Neural cell (in vitro differentiated cells): ENCODE data around the gene WDR37. TPM values are rescaled to one million over a fixed set of nuclear protein-coding genes. Genes with fewer than 3 reads are reported as not detected.
"Not testable (repeated sequence)": the region's sequence is repeated elsewhere in the genome, so short reads cannot be mapped to it uniquely, and the experiment has no call there.

Experiments used
- H2AFZ ChIP-seq: fragments of 200-600, 300-800 bp; sonication (generic), shearing (Covaris generic); 2 replicates; pipeline ENCODE4 v1.6.0; 2014; ENCODE audit warnings: low read depth, mild to moderate bottlenecking, antibody characterized with exemption, low read length, moderate library complexity
- H3F3A ChIP-seq: fragments of 200-600 bp; shearing (Covaris generic); 2 replicates; pipeline ENCODE4 v1.6.1; 2016; ENCODE audit warnings: mild to moderate bottlenecking, moderate library complexity, mixed read lengths, antibody characterized with exemption, low read length; ENCODE audit not compliant: insufficient read depth, poor library complexity, severe bottlenecking
- H3K27ac ChIP-seq: fragments of 200-600, 300-800 bp; sonication (generic), shearing (Covaris generic); 2 replicates; pipeline ENCODE4 v1.5.1; 2014; ENCODE audit warnings: mild to moderate bottlenecking, low read length, moderate library complexity
- H3K27me3 ChIP-seq: fragments of 300-800, 200-600 bp; sonication (generic), shearing (Covaris generic); 2 replicates; pipeline ENCODE4 v1.6.0; 2014; ENCODE audit warnings: mild to moderate bottlenecking, low read depth, low read length, moderate library complexity; ENCODE audit not compliant: insufficient read depth
- H3K36me3 ChIP-seq: fragments of 300-800, 200-600 bp; sonication (generic), shearing (Covaris generic); 2 replicates; pipeline ENCODE4 v1.5.1; 2014; ENCODE audit warnings: mild to moderate bottlenecking, antibody characterized with exemption, low read length, moderate library complexity; ENCODE audit not compliant: insufficient read depth
- H3K4me2 ChIP-seq: fragments of 300-800, 200-600 bp; sonication (generic), shearing (Covaris generic); 2 replicates; pipeline ENCODE4 v1.6.0; 2014; ENCODE audit warnings: mild to moderate bottlenecking, low read length
- H3K4me3 ChIP-seq: fragments of 300-800, 200-600 bp; sonication (generic), shearing (Covaris generic); 2 replicates; pipeline ENCODE4 v1.5.1; 2014; ENCODE audit warnings: mild to moderate bottlenecking, low read length, moderate library complexity
- H3K79me2 ChIP-seq: fragments of 200-600 bp; shearing (Covaris generic); replicated peaks from 2 replicates; pipeline ENCODE4 v1.6.0; 2014; ENCODE audit warnings: mild to moderate bottlenecking, low read length, moderate library complexity; ENCODE audit not compliant: insufficient read depth
- H3K9ac ChIP-seq: fragments of 300-800, 200-600 bp; sonication (generic), shearing (Covaris generic); 2 replicates; pipeline ENCODE4 v1.6.1; 2016; ENCODE audit warnings: mild to moderate bottlenecking, low read length, mixed read lengths
- H3K9me2 ChIP-seq: fragments of 200-600 bp; shearing (Covaris generic); 2 replicates; pipeline ENCODE4 v1.6.1; 2016; ENCODE audit warnings: mild to moderate bottlenecking, low read length, mixed read lengths; ENCODE audit not compliant: insufficient read depth
- H3K9me3 ChIP-seq: fragments of 200-600, 300-800 bp; sonication (generic), shearing (Covaris generic); 2 replicates; pipeline ENCODE4 v1.6.1; 2016; ENCODE audit warnings: mild to moderate bottlenecking, mixed run types, low read length, moderate library complexity, mixed read lengths
- H4K20me1 ChIP-seq: fragments of 200-600 bp; shearing (Covaris generic); 2 replicates; pipeline ENCODE4 v1.6.1; 2016; ENCODE audit warnings: mild to moderate bottlenecking, mixed run types; ENCODE audit not compliant: insufficient read depth
- EP300 ChIP-seq: fragments of 450-650 bp; conservative IDR thresholded peaks from 2 replicates; pipeline ENCODE4 v1.6.1; 2014; ENCODE audit warnings: antibody characterized with exemption, mild to moderate bottlenecking, moderate library complexity; ENCODE audit not compliant: poor library complexity, severe bottlenecking
- EZH2 ChIP-seq: fragments of 200-600, 300-800 bp; shearing (Covaris generic), sonication (generic); IDR thresholded peaks from 2 replicates; pipeline ENCODE4 v1.6.1; 2014; ENCODE audit warnings: antibody characterized with exemption, low read length, borderline replicate concordance, mild to moderate bottlenecking; ENCODE audit not compliant: insufficient read depth, poor library complexity, severe bottlenecking
- MXI1 ChIP-seq: fragments of 450-650 bp; conservative IDR thresholded peaks from 2 replicates; pipeline ENCODE4 v1.6.1; 2014; ENCODE audit warnings: antibody characterized with exemption, mild to moderate bottlenecking; ENCODE audit not compliant: poor library complexity, severe bottlenecking
- POLR2AphosphoS5 ChIP-seq: IDR thresholded peaks from 2 replicates; pipeline ENCODE4 v1.6.1; 2012
- RAD21 ChIP-seq: fragments of 450-650 bp; conservative IDR thresholded peaks from 2 replicates; pipeline ENCODE4 v1.6.1; 2014; ENCODE audit warnings: antibody characterized with exemption, mild to moderate bottlenecking, moderate library complexity
- SMC3 ChIP-seq: fragments of 450-650 bp; conservative IDR thresholded peaks from 2 replicates; pipeline ENCODE4 v1.6.1; 2014; ENCODE audit warnings: antibody characterized with exemption, mild to moderate bottlenecking, moderate library complexity; ENCODE audit not compliant: poor library complexity
- TAF1 ChIP-seq: IDR thresholded peaks from 2 replicates; pipeline ENCODE4 v1.6.1; 2012; ENCODE audit warnings: low read depth
- polyA plus RNA-seq: library from polyadenylated mRNA; depleted of rRNA; stranded (reverse); fragments of >200 nt; gene quantifications from 2 replicates; pipeline ENCODE4 v1.2.3, GENCODE V29; 2014
- TF ChIP-seq, protein P1 (sequence below): IDR thresholded peaks from 2 replicates; pipeline ENCODE4 v1.6.1; 2012; ENCODE audit warnings: borderline replicate concordance
- TF ChIP-seq, protein P2 (sequence below): fragments of 450-650 bp; IDR thresholded peaks from 2 replicates; pipeline ENCODE4 v1.5.1; 2014; ENCODE audit warnings: antibody characterized with exemption, mild to moderate bottlenecking, moderate library complexity; ENCODE audit not compliant: poor library complexity, severe bottlenecking

WDR37 gene
- polyA plus RNA-seq, 1 donor from 2014 or later, result 32.3 TPM

DNA sequence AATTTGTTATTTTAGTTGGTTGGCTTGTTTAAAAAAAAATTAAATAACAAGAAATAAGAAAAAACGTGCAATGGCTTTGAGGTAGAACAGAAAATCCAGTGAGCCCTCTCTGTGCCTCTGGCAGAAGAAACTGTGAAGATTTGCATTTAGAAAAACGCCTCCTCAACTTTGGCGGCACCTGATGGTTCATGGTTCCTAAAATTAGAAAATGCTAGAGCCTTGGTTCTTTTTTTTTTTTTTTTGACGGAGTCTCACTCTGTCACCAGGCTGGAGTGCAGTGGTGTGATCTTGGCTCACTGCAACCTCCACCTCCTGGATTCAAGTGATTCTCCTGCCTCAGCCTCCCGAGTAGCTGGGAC is 105.1 kb downstream of the WDR37 start:
- not testable (repeated sequence) for H3F3A ChIP-seq, H3K4me3 ChIP-seq, H3K27ac ChIP-seq, H3K9ac ChIP-seq, H3K36me3 ChIP-seq, H3K27me3 ChIP-seq, H3K79me2 ChIP-seq, H4K20me1 ChIP-seq, H3K4me2 ChIP-seq, H3K9me3 ChIP-seq, H3K9me2 ChIP-seq, H2AFZ ChIP-seq

DNA sequence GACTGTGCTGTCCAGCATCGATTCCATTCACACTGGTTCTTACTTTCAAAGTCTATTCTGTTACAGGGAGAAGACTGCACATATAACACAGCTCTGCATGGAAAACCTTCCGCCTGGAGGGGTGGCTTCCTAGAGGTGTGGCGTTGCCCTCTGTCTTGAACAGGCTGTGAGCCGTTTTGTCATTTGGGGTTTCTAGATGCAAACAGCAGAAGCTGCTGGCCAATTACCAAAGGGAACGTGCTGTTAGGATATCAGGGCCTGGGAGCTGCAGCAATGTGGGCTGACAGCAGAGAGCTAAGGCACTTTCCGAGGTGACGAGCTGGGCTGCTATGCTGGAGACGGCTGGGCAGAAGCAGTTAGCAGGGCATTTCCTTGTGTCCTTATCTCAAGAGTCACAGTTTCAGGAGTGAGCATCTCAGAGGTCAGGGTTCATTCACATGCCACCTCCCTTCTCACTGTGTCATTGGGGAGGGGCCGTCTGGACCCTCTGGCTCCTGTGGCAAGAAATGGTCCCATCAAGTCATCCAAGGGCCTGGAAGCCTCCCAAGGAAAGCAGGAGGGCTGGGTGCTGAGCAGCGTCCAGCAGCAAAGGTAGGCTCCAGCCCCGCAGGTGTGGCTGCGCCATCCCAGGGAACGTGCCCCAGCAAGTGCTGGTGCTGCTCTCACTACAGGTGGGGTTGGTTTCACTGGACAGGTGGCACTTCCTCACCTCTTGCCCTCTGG is 106.5 kb downstream of the WDR37 start:
- no peaks in the 10 kb centered on the region for H3K9me2 ChIP-seq
- no peaks in the 10 kb centered on the region for H3K36me3 ChIP-seq
- H3K9ac ChIP-seq, result no peak overlapping the region
- H3F3A ChIP-seq, result no peaks in the 10 kb centered on the region
- no peak overlapping the region for H3K4me2 ChIP-seq
- H2AFZ ChIP-seq, result no peak overlapping the region
- no peaks in the 10 kb centered on the region for H3K79me2 ChIP-seq
- no peak overlapping the region for H3K27ac ChIP-seq
- no peaks in the 10 kb centered on the region for H3K27me3 ChIP-seq
- no peaks in the 10 kb centered on the region for H4K20me1 ChIP-seq
- H3K9me3 ChIP-seq, result no peaks in the 10 kb centered on the region
- TF ChIP-seq EP300, result no peak
- no peak for TF ChIP-seq POLR2AphosphoS5
- TF ChIP-seq TAF1, result no peak
- TF ChIP-seq EZH2, result no peak
- no peak for TF ChIP-seq MXI1
- TF ChIP-seq RAD21, result no peak
- H3K4me3 ChIP-seq, result no peak overlapping the region

DNA sequence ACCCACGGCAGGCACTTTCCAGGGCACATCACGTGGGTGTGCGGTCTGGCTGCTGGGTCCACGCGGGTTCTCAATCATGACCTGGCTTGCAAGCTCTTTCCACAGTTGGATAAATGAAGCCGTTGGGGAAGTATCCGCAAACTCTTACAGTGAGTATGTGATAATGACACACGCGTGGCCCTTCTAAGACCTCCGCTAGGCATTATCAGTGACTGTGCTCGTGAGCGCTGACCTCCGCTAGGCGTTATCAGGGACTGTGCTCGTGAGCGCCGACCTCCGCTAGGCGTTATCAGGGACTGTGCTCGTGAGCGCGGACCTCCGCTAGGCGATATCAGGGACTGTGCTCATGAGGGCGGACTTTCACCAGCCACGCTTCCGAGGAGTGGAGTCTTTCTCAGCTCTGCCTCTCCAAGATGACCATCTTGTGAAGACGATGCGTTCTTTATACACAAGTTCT is 107.0 kb downstream of the WDR37 start:
- Histone ChIP-seq H3F3A (no peaks in the 10 kb centered on the region), H4K20me1 (no peaks in the 10 kb centered on the region), H3K9me2 (no peaks in the 10 kb centered on the region), H3K4me3 (no peak overlapping the region), H3K27me3 (no peaks in the 10 kb centered on the region), H2AFZ (no peak overlapping the region), H3K9ac (no peak overlapping the region), H3K27ac (no peak overlapping the region), H3K79me2 (no peaks in the 10 kb centered on the region), H3K4me2 (no peak overlapping the region), H3K9me3 (no peaks in the 10 kb centered on the region), H3K36me3 (no peaks in the 10 kb centered on the region)
- TF ChIP-seq, protein P1, sequence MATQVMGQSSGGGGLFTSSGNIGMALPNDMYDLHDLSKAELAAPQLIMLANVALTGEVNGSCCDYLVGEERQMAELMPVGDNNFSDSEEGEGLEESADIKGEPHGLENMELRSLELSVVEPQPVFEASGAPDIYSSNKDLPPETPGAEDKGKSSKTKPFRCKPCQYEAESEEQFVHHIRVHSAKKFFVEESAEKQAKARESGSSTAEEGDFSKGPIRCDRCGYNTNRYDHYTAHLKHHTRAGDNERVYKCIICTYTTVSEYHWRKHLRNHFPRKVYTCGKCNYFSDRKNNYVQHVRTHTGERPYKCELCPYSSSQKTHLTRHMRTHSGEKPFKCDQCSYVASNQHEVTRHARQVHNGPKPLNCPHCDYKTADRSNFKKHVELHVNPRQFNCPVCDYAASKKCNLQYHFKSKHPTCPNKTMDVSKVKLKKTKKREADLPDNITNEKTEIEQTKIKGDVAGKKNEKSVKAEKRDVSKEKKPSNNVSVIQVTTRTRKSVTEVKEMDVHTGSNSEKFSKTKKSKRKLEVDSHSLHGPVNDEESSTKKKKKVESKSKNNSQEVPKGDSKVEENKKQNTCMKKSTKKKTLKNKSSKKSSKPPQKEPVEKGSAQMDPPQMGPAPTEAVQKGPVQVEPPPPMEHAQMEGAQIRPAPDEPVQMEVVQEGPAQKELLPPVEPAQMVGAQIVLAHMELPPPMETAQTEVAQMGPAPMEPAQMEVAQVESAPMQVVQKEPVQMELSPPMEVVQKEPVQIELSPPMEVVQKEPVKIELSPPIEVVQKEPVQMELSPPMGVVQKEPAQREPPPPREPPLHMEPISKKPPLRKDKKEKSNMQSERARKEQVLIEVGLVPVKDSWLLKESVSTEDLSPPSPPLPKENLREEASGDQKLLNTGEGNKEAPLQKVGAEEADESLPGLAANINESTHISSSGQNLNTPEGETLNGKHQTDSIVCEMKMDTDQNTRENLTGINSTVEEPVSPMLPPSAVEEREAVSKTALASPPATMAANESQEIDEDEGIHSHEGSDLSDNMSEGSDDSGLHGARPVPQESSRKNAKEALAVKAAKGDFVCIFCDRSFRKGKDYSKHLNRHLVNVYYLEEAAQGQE, result no peak
- no peak for TF ChIP-seq SMC3
- no peak for TF ChIP-seq POLR2AphosphoS5
- TF ChIP-seq EZH2, result no peak
- TF ChIP-seq EP300, result no peak
- no peak for TF ChIP-seq MXI1
- TF ChIP-seq TAF1, result no peak
- TF ChIP-seq, protein P2, sequence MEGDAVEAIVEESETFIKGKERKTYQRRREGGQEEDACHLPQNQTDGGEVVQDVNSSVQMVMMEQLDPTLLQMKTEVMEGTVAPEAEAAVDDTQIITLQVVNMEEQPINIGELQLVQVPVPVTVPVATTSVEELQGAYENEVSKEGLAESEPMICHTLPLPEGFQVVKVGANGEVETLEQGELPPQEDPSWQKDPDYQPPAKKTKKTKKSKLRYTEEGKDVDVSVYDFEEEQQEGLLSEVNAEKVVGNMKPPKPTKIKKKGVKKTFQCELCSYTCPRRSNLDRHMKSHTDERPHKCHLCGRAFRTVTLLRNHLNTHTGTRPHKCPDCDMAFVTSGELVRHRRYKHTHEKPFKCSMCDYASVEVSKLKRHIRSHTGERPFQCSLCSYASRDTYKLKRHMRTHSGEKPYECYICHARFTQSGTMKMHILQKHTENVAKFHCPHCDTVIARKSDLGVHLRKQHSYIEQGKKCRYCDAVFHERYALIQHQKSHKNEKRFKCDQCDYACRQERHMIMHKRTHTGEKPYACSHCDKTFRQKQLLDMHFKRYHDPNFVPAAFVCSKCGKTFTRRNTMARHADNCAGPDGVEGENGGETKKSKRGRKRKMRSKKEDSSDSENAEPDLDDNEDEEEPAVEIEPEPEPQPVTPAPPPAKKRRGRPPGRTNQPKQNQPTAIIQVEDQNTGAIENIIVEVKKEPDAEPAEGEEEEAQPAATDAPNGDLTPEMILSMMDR, result no peak
- no peak for TF ChIP-seq RAD21
